Iris pigment epithelial cell (primary cell): ENCODE results near the gene PPL.
"Not testable (repeated sequence)": the region's sequence is repeated elsewhere in the genome, so short reads cannot be mapped to it uniquely, and the experiment has no call there.

Experiments
- DNase-seq: peaks from one replicate; pipeline ENCODE4 v3.0.0-alpha.2; 2011; ENCODE audit warnings: low read depth

The PPL gene

GRCh38 chr16:4958510-4959438 is 21.8 kb upstream of the PPL start:
- no peak for DNase-seq

GRCh38 chr16:4957720-4958509 is 21.0 kb upstream of the PPL start, which contains the start of gene SEC14L5:
Gene SEC14L5, plus strand, starts transcription at chr16:4958330. Its CDS starts 994 bp downstream, at chr16:4959324.
- peak; percentile 95 for DNase-seq

- DNase-seq: no peak
These were observed 20.4 kb upstream of the PPL start for GRCh38 chr16:4957420-4957719.

- DNase-seq: no peak
These were observed 17.8 kb upstream of the PPL start for GRCh38 chr16:4954714-4955113.

GRCh38 chr16:4951583-4951982 is 14.6 kb upstream of the PPL start:
- DNase-seq: not testable (repeated sequence)

- DNase-seq: no peak
These were observed 13.0 kb upstream of the PPL start for GRCh38 chr16:4949986-4950385.

- DNase-seq: no peak
These were observed 12.2 kb upstream of the PPL start for GRCh38 chr16:4948903-4949766.

- DNase-seq: peak; percentile 21
These were observed 11.0 kb upstream of the PPL start for GRCh38 chr16:4947722-4948503.

- no peak for DNase-seq
These were observed 10.0 kb upstream of the PPL start for GRCh38 chr16:4946917-4947316.

GRCh38 chr16:4945560-4946502 is 8.9 kb upstream of the PPL start:
- DNase-seq: no peak

- DNase-seq: peak; percentile 94
These were observed 7.7 kb upstream of the PPL start for GRCh38 chr16:4944333-4945281.

GRCh38 chr16:4942481-4942880 is 5.5 kb upstream of the PPL start:
- no peak for DNase-seq

- DNase-seq: no peak
These were observed 3.8 kb upstream of the PPL start for GRCh38 chr16:4940719-4941118.

GRCh38 chr16:4938683-4939030 is 1.7 kb upstream of the PPL start:
- no peak for DNase-seq

GRCh38 chr16:4937782-4938682 is 1.1 kb upstream of the PPL start:
- DNase-seq: no peak

GRCh38 chr16:4936181-4936990 is 562 bp downstream of the PPL start:
- DNase-seq: no peak

GRCh38 chr16:4935241-4935855 is 1.6 kb downstream of the PPL start:
- DNase-seq: no peak
